GM21390 (cell line): ENCODE results near the gene RBM34.
A peak's percentile ranks its signal among the peaks of the same experiment; 100 is the strongest.

Experiments
- ATAC-seq: cut with Tn5 transposase; IDR thresholded peaks from one replicate; pipeline ENCODE4 v1.9.1; 2021; ENCODE audit not compliant: unreplicated experiment

RBM34 gene

GRCh38 chr1:235156740-235157139 is 4.3 kb downstream of the RBM34 start:
- no peak for ATAC-seq

- no peak for ATAC-seq
Observed at GRCh38 chr1:235156265-235156664, 4.8 kb downstream of the RBM34 start.

- ATAC-seq: no peak
Observed at GRCh38 chr1:235152235-235152634, 8.8 kb downstream of the RBM34 start.

GRCh38 chr1:235151033-235151432 is 10.0 kb downstream of the RBM34 start:
- no peak for ATAC-seq

GRCh38 chr1:235149824-235150223 is 11.2 kb downstream of the RBM34 start:
- no peak for ATAC-seq

- no peak for ATAC-seq
Observed at GRCh38 chr1:235147269-235147668, 13.8 kb downstream of the RBM34 start.

- ATAC-seq: no peak
Observed at GRCh38 chr1:235145639-235146038, 15.4 kb downstream of the RBM34 start.

GRCh38 chr1:235142991-235143390 is 18.1 kb downstream of the RBM34 start:
- no peak for ATAC-seq

- ATAC-seq: no peak
Observed at GRCh38 chr1:235139315-235139714, 21.7 kb downstream of the RBM34 start.

GRCh38 chr1:235138821-235139220 is 22.2 kb downstream of the RBM34 start:
- ATAC-seq: no peak

GRCh38 chr1:235136111-235136510 is 24.9 kb downstream of the RBM34 start:
- ATAC-seq: no peak

GRCh38 chr1:235134171-235134570 is 26.9 kb downstream of the RBM34 start:
- ATAC-seq: no peak

- ATAC-seq: no peak
Observed at GRCh38 chr1:235133086-235133485, 28.0 kb downstream of the RBM34 start.

- no peak for ATAC-seq
Observed at GRCh38 chr1:235131961-235132360, 29.1 kb downstream of the RBM34 start.

- no peak for ATAC-seq
Observed at GRCh38 chr1:235130766-235131270, 30.2 kb downstream of the RBM34 start.

- ATAC-seq: no peak
Observed at GRCh38 chr1:235129774-235130570, 31.1 kb downstream of the RBM34 start.

- ATAC-seq: peak; percentile 91
Observed at GRCh38 chr1:235128456-235129328, 32.4 kb downstream of the RBM34 start, which contains the start of gene TOMM20. TOMM20 (minus strand) TSS chr1:235128837; CDS start chr1:235128715, 122 bp downstream.

- no peak for ATAC-seq
Observed at GRCh38 chr1:235127732-235128455, 33.2 kb downstream of the RBM34 start.

GRCh38 chr1:235127203-235127602 is 33.8 kb downstream of the RBM34 start:
- no peak for ATAC-seq

- ATAC-seq: no peak
Observed at GRCh38 chr1:235124665-235125064, 36.4 kb downstream of the RBM34 start.

GRCh38 chr1:235124111-235124510 is 36.9 kb downstream of the RBM34 start:
- no peak for ATAC-seq
